K562 (cell line): ENCODE results near the gene PACS1. TPM values are rescaled to one million over a fixed set of nuclear protein-coding genes. Genes with fewer than 3 reads are reported as not detected.
A peak's percentile ranks its signal among the peaks of the same experiment; 100 is the strongest.

Source experiments
- ATAC-seq: fragments of 200-7000 bp; cut with Tn5 transposase; 3 replicates; pipeline ENCODE4 v1.9.1; 2020; ENCODE audit warnings: moderate library complexity
- BruUV-seq: library from RNA; stranded (reverse); fragments of 400-500 nt; replicated peaks from 2 replicates; lab custom pipeline; 2021; lab: Mats Ljungman, UMichigan
- CTCF ChIA-PET: fragments of 300-600 bp; formaldehyde crosslinking; extraction: SDS; loops from one replicate; lab custom pipeline; 2021; ENCODE audit warnings: low intra/inter-chr PET ratio; lab: Yijun Ruan, JAX
- POLR2A ChIA-PET: fragments of 300-600, 350-650 bp; sonication (Branson Sonifier 250); formaldehyde crosslinking; extraction: SDS; loops from one replicate; lab custom pipeline; 2021; ENCODE audit warnings: antibody characterized with exemption, inconsistent platforms; lab: Yijun Ruan, JAX
- DNase-seq, 4 experiments: peaks; one replicate each; pipeline versions ENCODE4 v3.0.0 to v3.0.0-alpha.2; 2011 to 2018; ENCODE audit warnings: low spot score in 3 of 4, mixed read lengths in 3 of 4; ENCODE audit errors: extremely low read depth in 1 of 4
- FAIRE-seq: peaks from 2 replicates; lab custom pipeline; 2011; peaks lifted over from hg19 to GRCh38; lab: Jason Lieb, UNC
- H2AFZ ChIP-seq: 2 replicates; pipeline ENCODE4 v1.6.0; 2011; ENCODE audit warnings: low read depth, low read length, control low read depth, inconsistent platforms
- H3K27ac ChIP-seq: fragments of 200-600 bp; 3 replicates; pipeline ENCODE4 v1.8.0; 2011; ENCODE audit warnings: low read depth, mild to moderate bottlenecking, control low read depth, inconsistent platforms, low read length, moderate library complexity, mixed read lengths; ENCODE audit errors: extremely low read depth
- H3K27me3 ChIP-seq, 2 experiments: fragments of 300-600 bp in 1 of 2; 2 replicates in 1 of 2; 3 replicates in 1 of 2; pipeline versions ENCODE4 v1.6.0 to v1.8.0; 2011; ENCODE audit warnings: inconsistent platforms in 2 of 2, low read length in 2 of 2, mild to moderate bottlenecking in 1 of 2, mixed read lengths in 1 of 2, moderate library complexity in 1 of 2; ENCODE audit not compliant: control insufficient read depth in 2 of 2, insufficient read depth in 2 of 2
- H3K36me3 ChIP-seq: fragments of 300-600 bp; 3 replicates; pipeline ENCODE4 v1.8.0; 2011; ENCODE audit warnings: mild to moderate bottlenecking, low read length, inconsistent platforms; ENCODE audit not compliant: control insufficient read depth, insufficient read depth
- H3K4me1 ChIP-seq, 2 experiments: fragments of 200-600 bp in 1 of 2; replicated peaks in 1 of 2; 2 replicates in 1 of 2; 3 replicates in 1 of 2; pipeline versions ENCODE4 v1.5.1 to v1.8.0; 2011; ENCODE audit warnings: inconsistent platforms in 2 of 2, low read length in 2 of 2, mild to moderate bottlenecking in 1 of 2, mixed read lengths in 1 of 2, moderate library complexity in 1 of 2; ENCODE audit not compliant: control insufficient read depth in 2 of 2, insufficient read depth in 2 of 2
- H3K4me2 ChIP-seq: 2 replicates; pipeline ENCODE4 v1.6.1; 2011; ENCODE audit warnings: low read length, control low read depth, inconsistent platforms, mixed read lengths; ENCODE audit not compliant: insufficient read depth
- H3K4me3 ChIP-seq: fragments of 200-600 bp; sonication (generic), shearing (Covaris generic); 2 replicates; pipeline ENCODE4 v1.5.1; 2016; ENCODE audit warnings: control low read depth, inconsistent platforms
- H3K79me2 ChIP-seq: fragments of 200-600 bp; 3 replicates; pipeline ENCODE4 v1.8.0; 2011; ENCODE audit warnings: low read length, inconsistent platforms; ENCODE audit not compliant: control insufficient read depth, insufficient read depth
- H3K9ac ChIP-seq, 2 experiments: 2 replicates each; pipeline versions ENCODE4 v1.6.0 to v1.6.1; 2011; ENCODE audit warnings: low read depth in 2 of 2, low read length in 2 of 2, control low read depth in 1 of 2, inconsistent platforms in 1 of 2, mild to moderate bottlenecking in 1 of 2, mixed read lengths in 1 of 2; ENCODE audit not compliant: insufficient read depth in 1 of 2
- H3K9me1 ChIP-seq: one replicate; pipeline ENCODE4 v1.6.0; 2011; ENCODE audit warnings: inconsistent platforms, mild to moderate bottlenecking, low read length, moderate library complexity; ENCODE audit not compliant: control insufficient read depth, insufficient read depth
- H3K9me3 ChIP-seq: replicated peaks from 2 replicates; pipeline ENCODE4 v1.5.1; 2011; ENCODE audit warnings: low read depth, low read length, inconsistent platforms; ENCODE audit not compliant: control insufficient read depth, insufficient read depth
- H4K20me1 ChIP-seq: replicated peaks from 2 replicates; pipeline ENCODE4 v1.6.1; 2011; ENCODE audit warnings: low read length, inconsistent platforms, mixed read lengths; ENCODE audit not compliant: control insufficient read depth, insufficient read depth
- ARID4B ChIP-seq: sonication (generic); formaldehyde crosslinking; IDR thresholded peaks from 2 replicates; pipeline ENCODE4 v1.8.0; 2022; ENCODE audit warnings: mild to moderate bottlenecking, missing genetic modification reagents
- FOXM1 ChIP-seq, 2 experiments: fragments of 450-650 bp in 1 of 2; sonication (generic) in 1 of 2; formaldehyde crosslinking in 1 of 2; IDR thresholded peaks; 2 replicates each; pipeline versions ENCODE4 v1.6.1 to v1.9.0; 2017 to 2022; ENCODE audit warnings: low read depth in 2 of 2, mild to moderate bottlenecking in 2 of 2, missing genetic modification reagents in 1 of 2, moderate library complexity in 1 of 2
- KAT7 ChIP-seq: sonication (generic); formaldehyde crosslinking; IDR thresholded peaks from 2 replicates; pipeline ENCODE4 v1.8.0; 2022; ENCODE audit warnings: missing genetic modification reagents, mild to moderate bottlenecking, borderline replicate concordance
- KHSRP ChIP-seq: fragments of 450-650 bp; IDR thresholded peaks from 2 replicates; pipeline ENCODE4 v1.6.1; 2017
- MAFF ChIP-seq: IDR thresholded peaks from 2 replicates; pipeline ENCODE4 v1.6.1; 2012; ENCODE audit warnings: low read length, improper control_type of control experiment
- NR2F6 ChIP-seq: fragments of 450-650 bp; formaldehyde crosslinking; IDR thresholded peaks from 2 replicates; pipeline ENCODE4 v1.4.0; 2020; ENCODE audit warnings: mild to moderate bottlenecking
- POLR3A ChIP-seq: IDR thresholded peaks from 2 replicates; pipeline ENCODE4 v1.6.1; 2011; ENCODE audit warnings: borderline replicate concordance, mild to moderate bottlenecking, moderate library complexity; ENCODE audit not compliant: insufficient read length, insufficient read depth; ENCODE audit errors: extremely low read depth
- RBFOX2 ChIP-seq: fragments of 200-400 bp; formaldehyde crosslinking; IDR thresholded peaks from 2 replicates; pipeline ENCODE4 v1.6.1; 2017; ENCODE audit warnings: low read depth, mild to moderate bottlenecking, low read length, moderate library complexity
- TSC22D4 ChIP-seq: fragments of 450-650 bp; IDR thresholded peaks from 2 replicates; pipeline ENCODE4 v1.6.1; 2016; ENCODE audit warnings: missing genetic modification characterization, missing biosample characterization, control low read depth
- UBTF ChIP-seq, 2 experiments: IDR thresholded peaks; 2 replicates each; pipeline ENCODE4 v1.6.1; 2012; ENCODE audit warnings: improper control_type of control experiment in 2 of 2, low read depth in 2 of 2, low read length in 2 of 2, borderline replicate concordance in 1 of 2
- ZHX1 ChIP-seq: fragments of 150-350 bp; conservative IDR thresholded peaks from 2 replicates; pipeline ENCODE4 v1.6.1; 2014; ENCODE audit warnings: low read length
- ZNF695 ChIP-seq: fragments of 450-650 bp; formaldehyde crosslinking; IDR thresholded peaks from 2 replicates; pipeline ENCODE4 v1.4.0; 2020; ENCODE audit warnings: mild to moderate bottlenecking, moderate library complexity
- WGBS: fragments of 100-300 bp; shearing (Covaris generic); methylation state at CpG from one replicate; pipeline ENCODE4 v1.1.6; 2016; ENCODE audit warnings: low coverage, mixed read lengths; ENCODE audit not compliant: insufficient coverage; ENCODE audit errors: missing lambda C conversion rate; 5-methylcytosine and 5-hydroxymethylcytosine counted together
- in situ Hi-C: fragments of 300-500 bp; cut with MboI; formaldehyde crosslinking; loops from 4 replicates; pipeline ENCODE4 v1.15.0; 2018; ENCODE audit warnings: inconsistent platforms, mixed read lengths
- intact Hi-C: fragments of 100-400 bp; cut with micrococcal nuclease; formaldehyde crosslinking; loops from 2 replicates; pipeline ENCODE4 v1.14.2; 2022
- polyA plus RNA-seq, 8 experiments: library from polyadenylated mRNA; depleted of rRNA in 4 of 8; stranded (reverse) in 5 of 8; unstranded in 3 of 8; fragments of >200 nt; fragmentation: Nextera tagmentation in 2 of 8; fragmentation: Illumina TruSeq in 1 of 8; extraction: Ambion mirVana in 2 of 8; extraction: Trizol in 1 of 8; gene quantifications; 2 replicates each; pipeline versions ENCODE4 v1.2.1 to v1.2.3, GENCODE V29; 2011 to 2014; ENCODE audit warnings: inconsistent platforms in 1 of 8, missing spikeins in 1 of 8
- total RNA-seq, 7 experiments: library from RNA; depleted of rRNA in 6 of 7; stranded (reverse); fragments of >200 nt in 6 of 7; fragmentation: Illumina TruSeq in 2 of 7; extraction: Trizol in 2 of 7; gene quantifications; 2 replicates each; pipeline versions ENCODE4 v1.2.1 to v1.2.3, GENCODE V29; 2011 to 2021; ENCODE audit warnings: low replicate concordance in 1 of 7

Gene PACS1
- total and polyA plus RNA-seq, 9 of the 15 experiments (the other 6 are each of a cell fraction or from before 2014, with no cell fraction given), result 0.34 to 28.1 (median 8.5) TPM

DNA sequence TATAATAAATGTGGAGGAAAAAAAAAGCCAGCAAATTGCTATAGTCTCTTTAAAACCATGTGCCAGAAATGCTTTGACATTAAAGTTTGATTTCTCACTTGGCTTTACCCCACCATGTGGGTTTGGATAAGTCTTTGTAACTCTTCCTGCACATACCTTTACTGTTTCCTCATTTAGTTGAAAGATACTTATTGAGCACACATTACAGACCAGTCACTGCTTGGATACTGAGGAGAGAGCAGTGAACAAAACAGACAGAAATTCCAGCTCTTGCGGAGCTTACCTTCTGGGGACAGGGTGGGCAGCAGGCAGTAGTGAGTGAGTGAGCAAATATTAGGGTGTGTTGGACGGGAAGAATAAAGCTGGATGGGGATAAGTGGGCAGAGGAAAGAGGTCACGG lies 13.7 kb downstream of the PACS1 start:
- Histone ChIP-seq H2AFZ (no peak overlapping the region), H3K4me3 (no peak overlapping the region), H3K9me1 (no peaks in the 10 kb centered on the region), H3K27me3 (no peaks in the 10 kb centered on the region), H4K20me1 (0 out of 2 replicates have a peak, but pooled peaks cover 3% of the 10 kb centered on the region), H3K4me2 (0 out of 2 replicates have a peak overlapping the region, but pooled peaks have one; percentile 1), H3K9ac (peak overlapping the region in 1 of 2 experiments; percentile 15; a peak in 1 of 4 replicates), H3K79me2 (peaks cover 55% of the 10 kb centered on the region), H3K27ac (no peak overlapping the region), H3K9me3 (no peaks in the 10 kb centered on the region), H3K4me1 (peaks cover 13 to 46% of the 10 kb centered on the region in 2 experiments), H3K36me3 (no peaks in the 10 kb centered on the region)
- FAIRE-seq (no peak), DNase-seq (no peak), ATAC-seq (no peak)
- in situ Hi-C loops, result no loop called here
- no TSS peak for BruUV-seq
- intact Hi-C loops, result no loop called here
- POLR2A ChIA-PET, result interaction anchor here (0.6 to 1.8 kb wide), 4 partner anchors 11 to 56 kb away, joined by 3 to 8 read pairs (median 4); partner anchors contain the start of gene PACS1
- CTCF ChIA-PET, result no interaction called here
- 59% methylated on average over 3 of the region's 3 CpGs for WGBS
- TF ChIP-seq ZHX1 (no peak), KHSRP (no peak), UBTF (IDR thresholded peaks at IDR 0.05; ENCODE audit: borderline replicate concordance in 1 of 2, low read depth in 2 of 2, low read length in 2 of 2) (no peak), KAT7 (CRISPR knock-in tag) (no peak), RBFOX2 (no peak), FOXM1 (IDR thresholded peaks at IDR 0.05; ENCODE audit: low read depth) (no peak), FOXM1 (CRISPR knock-in tag; IDR thresholded peaks at IDR 0.05; ENCODE audit: low read depth) (no peak), ARID4B (CRISPR knock-in tag) (no peak), ZNF695 (CRISPR knock-in tag) (no peak), POLR3A (no peak), TSC22D4 (tag) (no peak), NR2F6 (CRISPR knock-in tag) (no peak), MAFF (no peak)
